NCI-H1048 (cell line): ENCODE data around the gene STAP1.
"Not testable (repeated sequence)": the region's sequence is repeated elsewhere in the genome, so short reads cannot be mapped to it uniquely, and the experiment has no call there.

Source experiments
- DNase-seq: peaks from one replicate; lab custom pipeline; 2025; lab: John Stamatoyannopoulos, UW

The STAP1 gene

GRCh38 chr4:67616478-67616877 is 58.0 kb downstream of the STAP1 start:
- DNase-seq, result no peak

- no peak for DNase-seq
These were observed 66.4 kb downstream of the STAP1 start for GRCh38 chr4:67624939-67625338.

GRCh38 chr4:67632492-67632891 is 74.0 kb downstream of the STAP1 start:
- no peak for DNase-seq

GRCh38 chr4:67634741-67635140 is 76.2 kb downstream of the STAP1 start:
- no peak for DNase-seq

- DNase-seq, result no peak
These were observed 76.8 kb downstream of the STAP1 start for GRCh38 chr4:67635331-67635730.

- DNase-seq, result not testable (repeated sequence)
These were observed 78.5 kb downstream of the STAP1 start for GRCh38 chr4:67636978-67637377.

GRCh38 chr4:67638136-67638535 is 79.6 kb downstream of the STAP1 start:
- no peak for DNase-seq

GRCh38 chr4:67651536-67651935 is 93.0 kb downstream of the STAP1 start:
- no peak for DNase-seq
